ENCODE results near the gene BICD1.

BICD1 gene

GRCh38 chr12:32140877-32141276 is 34.2 kb downstream of the BICD1 start:
- TF ChIP-seq CTCF (IDR thresholded peaks at IDR 0.05; ENCODE audit: low read depth, low read length, poor library complexity, severe bottlenecking) (no peak), EZH2phosphoT487 (IDR thresholded peaks at IDR 0.05; ENCODE audit: borderline replicate concordance, low read length) (no peak)
- Histone ChIP-seq H3K9me2 (replicated peaks; ENCODE audit: control insufficient read depth, low read length) (no peaks in the 10 kb centered on the region), H3K36me3 (ENCODE audit: control insufficient read depth, low read length) (peaks cover 45% of the 10 kb centered on the region), H3K4me2 (ENCODE audit: low read length) (peak overlapping the region; percentile 97), H3F3A (ENCODE audit: control insufficient read depth, insufficient read depth) (peaks cover 36% of the 10 kb centered on the region), H3K27ac (ENCODE audit: low read depth, low read length) (no peak overlapping the region; the same call in 1 of the 2 replicates), H4K20me1 (ENCODE audit: control insufficient read depth, insufficient read depth, low read depth, low read length) (no peaks in the 10 kb centered on the region), H3K9me3 (ENCODE audit: control insufficient read depth, insufficient read depth, low read length) (no peaks in the 10 kb centered on the region), H3K4me1 (ENCODE audit: control insufficient read depth, low read length) (peaks cover 97% of the 10 kb centered on the region), H3K79me2 (ENCODE audit: control insufficient read depth, low read length) (peaks cover 95% of the 10 kb centered on the region), H3K27me3 (ENCODE audit: control insufficient read depth, low read length) (no peaks in the 10 kb centered on the region), H3K4me3 (ENCODE audit: low read length) (peak overlapping the region; percentile 80; the same call in 1 of the 2 replicates)

- Histone ChIP-seq H3K9me2 (replicated peaks; ENCODE audit: control insufficient read depth, low read length) (no peaks in the 10 kb centered on the region), H4K20me1 (ENCODE audit: control insufficient read depth, insufficient read depth, low read depth, low read length) (no peaks in the 10 kb centered on the region), H3K27me3 (ENCODE audit: control insufficient read depth, low read length) (no peaks in the 10 kb centered on the region), H3F3A (ENCODE audit: control insufficient read depth, insufficient read depth) (peaks cover 4% of the 10 kb centered on the region; the same call in 1 of the 2 replicates), H3K36me3 (ENCODE audit: control insufficient read depth, low read length) (peaks cover 48% of the 10 kb centered on the region), H3K9me3 (ENCODE audit: control insufficient read depth, insufficient read depth, low read length) (no peaks in the 10 kb centered on the region), H3K4me3 (ENCODE audit: low read length) (0 out of 2 replicates have a peak overlapping the region, but pooled peaks have one; percentile 6), H3K79me2 (ENCODE audit: control insufficient read depth, low read length) (peaks cover 99% of the 10 kb centered on the region), H3K4me2 (ENCODE audit: low read length) (peak overlapping the region; percentile 55), H3K27ac (ENCODE audit: low read depth, low read length) (no peak overlapping the region), H3K4me1 (ENCODE audit: control insufficient read depth, low read length) (peaks cover 67% of the 10 kb centered on the region)
- no peak for TF ChIP-seq CTCF (IDR thresholded peaks at IDR 0.05; ENCODE audit: low read depth, low read length, poor library complexity, severe bottlenecking)
- TF ChIP-seq EZH2phosphoT487 (IDR thresholded peaks at IDR 0.05; ENCODE audit: borderline replicate concordance, low read length) = no peak
These were observed 38.4 kb downstream of the BICD1 start for GRCh38 chr12:32145096-32145495.

- Histone ChIP-seq H3K27me3 (ENCODE audit: control insufficient read depth, low read length) (no peaks in the 10 kb centered on the region), H3K9me3 (ENCODE audit: control insufficient read depth, insufficient read depth, low read length) (no peaks in the 10 kb centered on the region), H3K9me2 (replicated peaks; ENCODE audit: control insufficient read depth, low read length) (no peaks in the 10 kb centered on the region), H3K4me1 (ENCODE audit: control insufficient read depth, low read length) (peaks cover 55% of the 10 kb centered on the region), H3K4me2 (ENCODE audit: low read length) (peak overlapping the region; percentile 55), H3K36me3 (ENCODE audit: control insufficient read depth, low read length) (peaks cover 44% of the 10 kb centered on the region), H3F3A (ENCODE audit: control insufficient read depth, insufficient read depth) (peaks cover 3% of the 10 kb centered on the region; the same call in 1 of the 2 replicates), H3K27ac (ENCODE audit: low read depth, low read length) (peak overlapping the region; percentile 56), H3K4me3 (ENCODE audit: low read length) (peak overlapping the region; percentile 43), H3K79me2 (ENCODE audit: control insufficient read depth, low read length) (peaks cover 99% of the 10 kb centered on the region), H4K20me1 (ENCODE audit: control insufficient read depth, insufficient read depth, low read depth, low read length) (no peaks in the 10 kb centered on the region)
- TF ChIP-seq CTCF (IDR thresholded peaks at IDR 0.05; ENCODE audit: low read depth, low read length, poor library complexity, severe bottlenecking) (no peak), EZH2phosphoT487 (IDR thresholded peaks at IDR 0.05; ENCODE audit: borderline replicate concordance, low read length) (no peak)
These were observed 39.6 kb downstream of the BICD1 start for GRCh38 chr12:32146074-32146873.

All from DOHH2 (cell line).